ENCODE data around the gene UGT1A9.

UGT1A9 gene

DNA sequence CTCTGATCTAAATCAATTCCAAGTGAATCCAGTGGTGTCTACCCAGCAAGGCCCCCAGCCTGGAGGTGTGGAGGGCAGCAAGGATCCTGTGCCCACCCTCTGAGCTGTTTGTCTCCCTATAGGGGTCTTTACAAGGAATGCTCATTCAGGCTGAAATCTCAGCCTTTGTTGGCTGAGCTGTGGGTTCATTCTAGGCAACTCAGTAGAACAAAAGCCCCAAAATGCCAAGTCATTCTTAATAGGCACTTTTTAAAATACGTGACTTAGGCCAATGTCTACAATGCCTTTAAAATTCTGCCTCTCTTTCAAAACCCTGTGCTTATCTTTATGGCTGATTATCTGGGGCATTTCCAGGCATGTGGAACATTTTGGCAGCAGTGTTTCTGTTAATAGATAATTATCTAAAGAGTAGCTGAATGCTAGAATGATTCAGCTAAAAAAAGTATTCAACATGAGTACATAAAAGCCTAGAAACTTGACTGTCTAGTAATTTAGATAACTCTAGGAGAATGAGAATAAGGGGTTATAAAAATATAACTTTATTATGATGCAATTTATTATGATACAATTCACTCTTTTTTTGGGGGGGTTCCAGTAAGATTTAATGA, 28.4 kb downstream of the UGT1A9 start:
- TF ChIP-seq SIN3A (IDR thresholded peaks at IDR 0.05; ENCODE audit: borderline replicate concordance, insufficient read depth, low read length) (no peak), TAF1 (IDR thresholded peaks at IDR 0.05; ENCODE audit: borderline replicate concordance, insufficient read depth, low read length) (no peak), FOXP2 (optimal IDR thresholded peaks at IDR 0.05; ENCODE audit: borderline replicate concordance, extremely low read depth, extremely low read length, insufficient read depth) (no peak), POLR2AphosphoS5 (IDR thresholded peaks at IDR 0.05; ENCODE audit: low read depth, low read length) (no peak)
- TF ChIP-seq, protein P1, sequence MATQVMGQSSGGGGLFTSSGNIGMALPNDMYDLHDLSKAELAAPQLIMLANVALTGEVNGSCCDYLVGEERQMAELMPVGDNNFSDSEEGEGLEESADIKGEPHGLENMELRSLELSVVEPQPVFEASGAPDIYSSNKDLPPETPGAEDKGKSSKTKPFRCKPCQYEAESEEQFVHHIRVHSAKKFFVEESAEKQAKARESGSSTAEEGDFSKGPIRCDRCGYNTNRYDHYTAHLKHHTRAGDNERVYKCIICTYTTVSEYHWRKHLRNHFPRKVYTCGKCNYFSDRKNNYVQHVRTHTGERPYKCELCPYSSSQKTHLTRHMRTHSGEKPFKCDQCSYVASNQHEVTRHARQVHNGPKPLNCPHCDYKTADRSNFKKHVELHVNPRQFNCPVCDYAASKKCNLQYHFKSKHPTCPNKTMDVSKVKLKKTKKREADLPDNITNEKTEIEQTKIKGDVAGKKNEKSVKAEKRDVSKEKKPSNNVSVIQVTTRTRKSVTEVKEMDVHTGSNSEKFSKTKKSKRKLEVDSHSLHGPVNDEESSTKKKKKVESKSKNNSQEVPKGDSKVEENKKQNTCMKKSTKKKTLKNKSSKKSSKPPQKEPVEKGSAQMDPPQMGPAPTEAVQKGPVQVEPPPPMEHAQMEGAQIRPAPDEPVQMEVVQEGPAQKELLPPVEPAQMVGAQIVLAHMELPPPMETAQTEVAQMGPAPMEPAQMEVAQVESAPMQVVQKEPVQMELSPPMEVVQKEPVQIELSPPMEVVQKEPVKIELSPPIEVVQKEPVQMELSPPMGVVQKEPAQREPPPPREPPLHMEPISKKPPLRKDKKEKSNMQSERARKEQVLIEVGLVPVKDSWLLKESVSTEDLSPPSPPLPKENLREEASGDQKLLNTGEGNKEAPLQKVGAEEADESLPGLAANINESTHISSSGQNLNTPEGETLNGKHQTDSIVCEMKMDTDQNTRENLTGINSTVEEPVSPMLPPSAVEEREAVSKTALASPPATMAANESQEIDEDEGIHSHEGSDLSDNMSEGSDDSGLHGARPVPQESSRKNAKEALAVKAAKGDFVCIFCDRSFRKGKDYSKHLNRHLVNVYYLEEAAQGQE (IDR thresholded peaks at IDR 0.05; ENCODE audit: insufficient read depth in 1 of 2, low read depth in 2 of 2, low read length in 2 of 2) = no peak

DNA sequence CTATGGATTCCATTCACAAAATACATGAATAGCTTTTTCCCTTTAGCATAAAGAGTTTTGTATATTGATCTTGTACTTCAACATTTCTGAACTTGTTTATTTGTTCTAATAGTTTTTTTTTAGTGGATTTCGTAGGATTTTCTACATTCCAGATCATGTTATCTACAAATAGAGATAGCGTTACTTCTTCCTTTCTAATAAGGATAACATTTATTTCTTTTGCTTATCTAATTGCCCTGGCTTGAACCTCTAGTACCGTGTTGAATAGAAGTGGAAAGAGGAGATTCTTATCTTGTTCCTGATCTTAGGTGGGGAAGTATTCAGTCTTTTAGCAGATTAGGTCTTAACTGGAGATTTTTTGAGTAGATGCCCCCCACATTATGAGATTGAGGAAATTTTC, 30.5 kb downstream of the UGT1A9 start:
- TF ChIP-seq, protein P1 (IDR thresholded peaks at IDR 0.05; ENCODE audit: insufficient read depth in 1 of 2, low read depth in 2 of 2, low read length in 2 of 2) = no peak
- TF ChIP-seq POLR2AphosphoS5 (IDR thresholded peaks at IDR 0.05; ENCODE audit: low read depth, low read length) (no peak), TAF1 (IDR thresholded peaks at IDR 0.05; ENCODE audit: borderline replicate concordance, insufficient read depth, low read length) (no peak)

DNA sequence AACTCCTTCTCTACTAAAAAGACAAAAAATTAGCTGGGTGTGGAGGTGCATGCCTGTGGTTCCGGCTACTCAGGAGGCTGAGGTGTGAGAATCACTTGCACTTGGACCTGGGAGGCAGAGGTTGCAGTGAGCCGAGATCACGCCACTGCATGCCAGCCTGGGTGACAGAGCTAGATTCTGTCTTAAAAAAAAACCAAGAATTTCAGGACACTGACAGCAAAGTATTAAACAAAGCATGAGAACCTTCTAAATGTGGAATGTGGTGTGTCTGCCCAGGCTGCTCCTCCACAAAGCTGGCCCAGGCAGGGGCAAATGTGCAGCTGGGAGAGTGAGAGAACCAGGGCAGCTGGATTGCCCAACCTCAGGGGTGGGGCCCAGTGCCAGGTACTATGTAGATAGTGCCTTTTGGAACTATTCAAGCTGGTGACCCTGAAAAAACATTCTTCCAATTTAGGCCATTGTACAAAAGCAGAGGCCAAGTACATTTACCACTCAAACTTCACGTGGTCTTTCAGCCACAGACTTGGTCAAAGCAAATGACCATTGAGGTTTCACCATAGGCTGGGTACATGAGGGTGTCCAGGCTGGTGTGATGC, 34.3 kb downstream of the UGT1A9 start:
- TF ChIP-seq FOXP2 (optimal IDR thresholded peaks at IDR 0.05; ENCODE audit: borderline replicate concordance, extremely low read depth, extremely low read length, insufficient read depth) (no peak), POLR2AphosphoS5 (IDR thresholded peaks at IDR 0.05; ENCODE audit: low read depth, low read length) (no peak), SIN3A (IDR thresholded peaks at IDR 0.05; ENCODE audit: borderline replicate concordance, insufficient read depth, low read length) (no peak), TAF1 (IDR thresholded peaks at IDR 0.05; ENCODE audit: borderline replicate concordance, insufficient read depth, low read length) (no peak)
- TF ChIP-seq, protein P1 (IDR thresholded peaks at IDR 0.05; ENCODE audit: insufficient read depth in 1 of 2, low read depth in 2 of 2, low read length in 2 of 2) = no peak

DNA sequence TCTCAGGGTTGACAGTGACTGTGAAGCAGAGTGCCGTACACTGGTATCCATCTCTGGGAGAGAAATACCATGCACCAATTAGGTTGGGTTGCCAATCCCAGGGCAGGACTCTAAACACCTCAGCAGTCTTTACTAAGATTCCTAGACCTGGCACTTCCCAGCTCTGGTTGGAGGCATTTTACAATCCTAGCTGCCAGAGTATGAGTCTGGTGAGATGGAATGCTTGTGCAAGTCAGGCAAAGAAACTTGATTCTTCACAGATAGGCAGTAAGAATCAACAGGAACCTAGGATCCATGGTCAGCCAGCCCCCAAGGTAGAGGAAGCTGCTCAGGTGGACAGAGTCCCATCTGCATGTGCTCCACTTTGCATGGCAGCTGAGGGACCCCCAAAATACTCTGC, 35.0 kb downstream of the UGT1A9 start:
- TF ChIP-seq POLR2AphosphoS5 (IDR thresholded peaks at IDR 0.05; ENCODE audit: low read depth, low read length) (no peak), TAF1 (IDR thresholded peaks at IDR 0.05; ENCODE audit: borderline replicate concordance, insufficient read depth, low read length) (no peak), FOXP2 (optimal IDR thresholded peaks at IDR 0.05; ENCODE audit: borderline replicate concordance, extremely low read depth, extremely low read length, insufficient read depth) (no peak), SIN3A (IDR thresholded peaks at IDR 0.05; ENCODE audit: borderline replicate concordance, insufficient read depth, low read length) (no peak)
- TF ChIP-seq, protein P1 (IDR thresholded peaks at IDR 0.05; ENCODE audit: insufficient read depth in 1 of 2, low read depth in 2 of 2, low read length in 2 of 2) = no peak
